Vagina (tissue), 2 donors: ENCODE results near the gene IMMP2L.

ENCODE experiments used
- POLR2A ChIP-seq, 2 donors: fragments of 450-650 bp; IDR thresholded peaks; one replicate each; pipeline ENCODE4 v1.6.1; 2017; ENCODE audit warnings: antibody characterized with exemption in 2 of 2, mild to moderate bottlenecking in 2 of 2, moderate library complexity in 2 of 2
- TF ChIP-seq, protein P1 (sequence below), 3 experiments: fragments of 450-650 bp in 2 of 3; fragments of 200-600 bp in 1 of 3; sonication (generic) in 1 of 3; IDR thresholded peaks; one replicate each; pipeline ENCODE4 v1.5.1; 2017 to 2019; ENCODE audit warnings: antibody characterized with exemption in 3 of 3, mild to moderate bottlenecking in 2 of 3, moderate library complexity in 2 of 3

DNA sequence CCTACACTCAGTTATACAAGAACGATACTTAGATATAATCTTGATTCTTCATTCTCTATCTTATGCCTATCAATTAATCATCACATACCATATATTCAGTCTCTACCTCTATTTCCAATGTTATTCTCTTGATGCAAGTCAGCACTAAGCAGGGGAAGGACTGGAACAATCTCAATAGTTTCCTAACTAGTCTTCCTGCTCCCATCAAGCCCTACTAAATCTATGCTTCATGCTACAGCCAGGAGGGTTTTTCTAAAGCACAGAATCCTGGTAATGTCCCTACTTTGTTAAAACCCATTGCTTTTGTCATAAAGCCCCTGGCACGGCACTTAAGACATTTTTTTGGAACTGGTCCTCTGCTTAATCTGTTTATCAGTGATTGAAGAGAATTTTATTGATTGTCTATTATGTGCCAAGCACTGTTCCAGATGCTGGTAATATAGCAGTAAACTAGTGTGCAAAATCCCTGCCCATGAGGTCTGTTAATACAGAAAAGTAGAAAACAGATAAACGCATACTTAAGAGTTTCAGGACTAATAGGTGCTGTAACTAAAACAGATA, 794.7 kb downstream of the IMMP2L start:
- no peak for TF ChIP-seq POLR2A (IDR thresholded peaks at IDR 0.05)
- TF ChIP-seq, protein P1, sequence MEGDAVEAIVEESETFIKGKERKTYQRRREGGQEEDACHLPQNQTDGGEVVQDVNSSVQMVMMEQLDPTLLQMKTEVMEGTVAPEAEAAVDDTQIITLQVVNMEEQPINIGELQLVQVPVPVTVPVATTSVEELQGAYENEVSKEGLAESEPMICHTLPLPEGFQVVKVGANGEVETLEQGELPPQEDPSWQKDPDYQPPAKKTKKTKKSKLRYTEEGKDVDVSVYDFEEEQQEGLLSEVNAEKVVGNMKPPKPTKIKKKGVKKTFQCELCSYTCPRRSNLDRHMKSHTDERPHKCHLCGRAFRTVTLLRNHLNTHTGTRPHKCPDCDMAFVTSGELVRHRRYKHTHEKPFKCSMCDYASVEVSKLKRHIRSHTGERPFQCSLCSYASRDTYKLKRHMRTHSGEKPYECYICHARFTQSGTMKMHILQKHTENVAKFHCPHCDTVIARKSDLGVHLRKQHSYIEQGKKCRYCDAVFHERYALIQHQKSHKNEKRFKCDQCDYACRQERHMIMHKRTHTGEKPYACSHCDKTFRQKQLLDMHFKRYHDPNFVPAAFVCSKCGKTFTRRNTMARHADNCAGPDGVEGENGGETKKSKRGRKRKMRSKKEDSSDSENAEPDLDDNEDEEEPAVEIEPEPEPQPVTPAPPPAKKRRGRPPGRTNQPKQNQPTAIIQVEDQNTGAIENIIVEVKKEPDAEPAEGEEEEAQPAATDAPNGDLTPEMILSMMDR (IDR thresholded peaks at IDR 0.05) = no peak
